Thymus (tissue), 11 donors: ENCODE data around the gene GLTPD2. TPM values are rescaled to one million over a fixed set of nuclear protein-coding genes. Genes with fewer than 3 reads are reported as not detected.

ENCODE experiments used
- DNase-seq, 9 donors: peaks; one replicate each; pipeline ENCODE4 v3.0.0-alpha.2; 2013; ENCODE audit warnings: low spot score in 9 of 9, low read depth in 6 of 9, missing footprints in 1 of 9
- H3K27ac ChIP-seq, 2 donors: one replicate each; pipeline ENCODE4 v1.5.1; 2013; ENCODE audit warnings: control low read depth in 1 of 2, low read depth in 1 of 2, low read length in 1 of 2, mild to moderate bottlenecking in 1 of 2, moderate library complexity in 1 of 2
- H3K27me3 ChIP-seq, 2 donors: one replicate each; pipeline ENCODE4 v1.5.1; 2013; ENCODE audit warnings: low read length in 1 of 2; ENCODE audit not compliant: control insufficient read depth in 2 of 2, insufficient read depth in 1 of 2
- H3K36me3 ChIP-seq, 2 donors: one replicate each; pipeline ENCODE4 v1.5.1; 2013; ENCODE audit warnings: low read length in 1 of 2, mild to moderate bottlenecking in 1 of 2, moderate library complexity in 1 of 2; ENCODE audit not compliant: control insufficient read depth in 2 of 2, insufficient read depth in 2 of 2
- H3K4me1 ChIP-seq, 2 donors: one replicate each; pipeline ENCODE4 v1.5.1; 2013; ENCODE audit warnings: low read length in 2 of 2; ENCODE audit not compliant: control insufficient read depth in 2 of 2, insufficient read depth in 2 of 2
- H3K4me3 ChIP-seq, 2 donors: one replicate each; pipeline ENCODE4 v1.5.1; 2013; ENCODE audit warnings: low read length in 2 of 2, control low read depth in 1 of 2, mild to moderate bottlenecking in 1 of 2
- H3K9me3 ChIP-seq, 2 donors: one replicate each; pipeline ENCODE4 v1.5.1; 2013; ENCODE audit warnings: low read length in 1 of 2, mild to moderate bottlenecking in 1 of 2; ENCODE audit not compliant: control insufficient read depth in 2 of 2, insufficient read depth in 1 of 2
- WGBS: extraction: QIAGEN DNeasy Blood & Tissue Kit; methylation state at CpG from one replicate; pipeline ENCODE4 v1.1.7; 2013; 5-methylcytosine and 5-hydroxymethylcytosine counted together
- polyA plus RNA-seq: library from polyadenylated mRNA; stranded (reverse); fragments of 200-250 nt; gene quantifications from one replicate; pipeline ENCODE4 v1.2.3, GENCODE V29; 2013
- total RNA-seq: library from RNA; stranded (reverse); fragments of 120-200 nt; gene quantifications from one replicate; pipeline ENCODE4 v1.2.4, GENCODE V29; 2013
- donor health status: healthy.

GLTPD2 gene
- total and polyA plus RNA-seq, 2 donors, result 0.14 to 0.16 TPM

- H3K4me1 ChIP-seq, result no peaks in the 10 kb centered on the region
- H3K27me3 ChIP-seq, result peaks cover 0 to 6% of the 10 kb centered on the region in 2 donors
- 78% methylated on average over 3 of the region's 3 CpGs for WGBS
- H3K36me3 ChIP-seq, result no peaks in the 10 kb centered on the region
- no peak for DNase-seq
- no peak overlapping the region for H3K27ac ChIP-seq
- H3K9me3 ChIP-seq, result no peaks in the 10 kb centered on the region
- H3K4me3 ChIP-seq, result no peak overlapping the region
Measured at GRCh38 chr17:4766201-4766600, 22.6 kb upstream of the GLTPD2 start.

GRCh38 chr17:4766723-4767122 is 22.0 kb upstream of the GLTPD2 start:
- H3K27ac ChIP-seq, result no peak overlapping the region
- H3K4me3 ChIP-seq, result no peak overlapping the region
- 87% methylated on average over 9 of the region's 9 CpGs for WGBS
- H3K36me3 ChIP-seq, result no peaks in the 10 kb centered on the region
- no peaks in the 10 kb centered on the region for H3K9me3 ChIP-seq
- H3K27me3 ChIP-seq, result peaks cover 0 to 8% of the 10 kb centered on the region in 2 donors
- DNase-seq, result no peak
- H3K4me1 ChIP-seq, result no peaks in the 10 kb centered on the region

DNA sequence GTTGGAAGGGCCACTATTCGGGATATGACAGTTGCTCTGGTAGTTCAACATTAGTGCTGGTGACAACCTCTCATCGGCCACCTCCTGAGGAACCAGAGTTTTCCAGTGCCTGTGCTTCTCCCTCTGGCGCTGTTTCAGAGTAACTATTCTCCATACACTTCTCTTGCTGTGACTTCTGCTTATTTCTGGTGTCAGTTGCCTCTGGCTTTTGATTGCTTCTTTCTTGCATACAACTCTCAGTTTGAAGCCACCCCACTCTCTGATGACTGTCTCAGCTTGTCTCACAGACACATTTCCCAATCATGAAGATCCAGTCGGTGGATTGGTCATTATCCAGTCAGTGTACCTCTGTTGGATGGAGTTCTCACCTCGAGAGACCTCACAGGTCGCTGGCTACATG is 20.5 kb upstream of the GLTPD2 start:
- no peak overlapping the region for H3K27ac ChIP-seq

GRCh38 chr17:4769628-4770027 is 19.1 kb upstream of the GLTPD2 start:
- no peaks in the 10 kb centered on the region for H3K4me1 ChIP-seq

More for the DNA sequence above, 20.5 kb upstream of the GLTPD2 start:
- Histone ChIP-seq H3K27me3 (peaks cover 0 to 16% of the 10 kb centered on the region in 2 donors), H3K9me3 (no peaks in the 10 kb centered on the region), H3K4me1 (no peaks in the 10 kb centered on the region), H3K4me3 (no peak overlapping the region), H3K36me3 (no peaks in the 10 kb centered on the region)
- 92% methylated on average over 6 of the region's 6 CpGs for WGBS
- no peak for DNase-seq

DNA sequence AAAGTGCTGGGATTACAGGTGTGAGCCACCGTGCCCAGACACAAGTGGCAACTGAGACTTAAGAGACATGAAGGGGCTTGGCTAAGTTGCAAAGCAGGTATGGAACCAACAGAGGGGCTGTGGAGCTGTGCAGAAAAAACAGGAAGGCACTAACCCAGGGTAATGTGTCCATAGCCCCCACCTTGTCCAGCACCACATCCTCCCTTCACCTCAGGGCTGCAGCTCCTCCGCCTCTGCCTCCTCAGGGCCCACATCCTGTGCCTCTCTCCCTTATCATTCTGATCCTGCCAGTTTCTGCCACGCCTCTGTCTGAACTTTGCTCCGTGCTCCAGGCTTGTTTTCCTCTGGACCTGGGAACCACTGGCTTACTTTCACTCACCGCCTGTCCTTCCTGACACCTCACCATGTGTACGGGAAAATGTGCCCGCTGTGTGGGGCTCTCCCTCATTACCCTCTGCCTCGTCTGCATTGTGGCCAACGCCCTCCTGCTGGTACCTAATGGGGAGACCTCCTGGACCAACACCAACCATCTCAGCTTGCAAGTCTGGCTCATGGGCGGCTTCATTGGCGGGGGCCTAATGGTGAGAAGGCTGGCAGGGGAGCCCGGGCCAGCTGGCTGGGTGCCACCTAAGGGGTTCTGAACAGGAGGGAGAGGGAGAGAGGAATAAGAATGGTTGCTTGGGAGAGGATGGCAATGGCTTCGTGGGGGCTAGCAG is 17.1 kb upstream of the GLTPD2 start, which contains the start of gene TM4SF5:
TM4SF5 (plus strand) TSS at position 368 of the 716 bp plus-strand sequence; CDS start at position 405, 37 bp downstream.
- Histone ChIP-seq H3K4me3 (no peak within 1 kb of the TSS), H3K36me3 (no peaks in the 10 kb centered on the region), H3K9me3 (no peaks in the 10 kb centered on the region), H3K27me3 (peaks cover 0 to 18% of the 10 kb centered on the region in 2 donors), H3K27ac (no peak within 1 kb of the TSS), H3K4me1 (no peaks in the 10 kb centered on the region)
- WGBS, result 81% methylated on average over 13 of the region's 13 CpGs
- DNase-seq, result no peak

More at GRCh38 chr17:4769628-4770027, 19.1 kb upstream of the GLTPD2 start:
- no peak for DNase-seq
- Histone ChIP-seq H3K36me3 (no peaks in the 10 kb centered on the region), H3K27ac (no peak overlapping the region), H3K27me3 (peaks cover 0 to 20% of the 10 kb centered on the region in 2 donors), H3K4me3 (no peak overlapping the region), H3K9me3 (no peaks in the 10 kb centered on the region)
- WGBS, result 97% methylated on average over 2 of the region's 2 CpGs

- DNase-seq, result no peak
- Histone ChIP-seq H3K27me3 (peaks cover 0 to 18% of the 10 kb centered on the region in 2 donors), H3K9me3 (no peaks in the 10 kb centered on the region), H3K27ac (no peak overlapping the region), H3K4me1 (no peaks in the 10 kb centered on the region), H3K36me3 (no peaks in the 10 kb centered on the region), H3K4me3 (no peak overlapping the region)
- WGBS, result 87% methylated on average over 10 of the region's 10 CpGs
Measured at GRCh38 chr17:4772235-4772613, 16.5 kb upstream of the GLTPD2 start.

DNA sequence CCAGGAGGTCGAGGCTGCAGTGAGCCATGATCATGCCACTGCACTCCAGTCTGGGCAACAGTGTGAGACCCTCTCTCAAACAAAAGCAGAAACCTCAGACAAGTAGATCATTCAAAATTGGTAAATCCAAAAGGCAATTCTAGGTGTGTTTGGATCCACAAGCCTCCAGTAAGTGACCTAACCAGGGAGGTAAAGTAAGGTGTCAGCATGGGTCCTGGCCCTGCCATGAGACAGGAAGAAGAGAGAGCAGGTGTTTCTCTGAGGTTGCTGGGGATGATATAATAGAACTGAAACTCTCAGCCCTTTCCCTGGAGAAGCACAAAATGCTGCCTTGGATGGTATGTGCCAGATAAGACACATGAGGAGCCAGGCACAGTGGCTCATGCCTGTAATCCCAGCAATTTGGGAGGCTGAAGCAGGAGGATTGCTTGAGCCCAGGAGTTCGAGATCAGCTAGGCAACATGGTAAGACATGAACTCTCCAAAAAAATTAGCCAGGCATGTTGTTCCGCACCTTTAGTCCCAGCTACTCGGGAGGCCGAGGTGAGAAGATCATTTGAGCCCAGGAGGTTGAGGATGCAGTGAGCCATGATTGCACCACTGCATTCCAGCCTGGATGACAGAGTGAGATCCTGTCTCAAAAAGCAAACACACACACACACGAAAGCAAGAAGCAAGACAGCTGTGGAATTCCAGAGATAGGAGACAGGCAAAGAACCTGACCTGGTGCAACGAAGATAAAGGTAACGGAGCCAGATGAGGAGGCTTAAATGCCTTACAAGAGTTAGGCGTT is 10.6 kb upstream of the GLTPD2 start:
- DNase-seq, result no peak
- H3K27me3 ChIP-seq, result peaks cover 9 to 38% of the 10 kb centered on the region in 2 donors
- 91% methylated on average over 9 of the region's 9 CpGs for WGBS
- no peaks in the 10 kb centered on the region for H3K4me1 ChIP-seq
- H3K4me3 ChIP-seq, result no peak overlapping the region
- no peak overlapping the region for H3K27ac ChIP-seq
- H3K36me3 ChIP-seq, result no peaks in the 10 kb centered on the region
- H3K9me3 ChIP-seq, result no peaks in the 10 kb centered on the region

- Histone ChIP-seq H3K27ac (no peak overlapping the region), H3K4me3 (no peak overlapping the region), H3K4me1 (peaks cover 0 to 4% of the 10 kb centered on the region in 2 donors), H3K27me3 (peaks cover 26 to 57% of the 10 kb centered on the region in 2 donors), H3K9me3 (no peaks in the 10 kb centered on the region), H3K36me3 (no peaks in the 10 kb centered on the region)
- no peak for DNase-seq
- 87% methylated on average over 11 of the region's 11 CpGs for WGBS
Measured at GRCh38 chr17:4780325-4780955, 8.3 kb upstream of the GLTPD2 start.

GRCh38 chr17:4782652-4783051 is 6.1 kb upstream of the GLTPD2 start:
- 38% methylated on average over 28 of the region's 28 CpGs for WGBS
- H3K4me3 ChIP-seq, result no peak overlapping the region
- no peak overlapping the region for H3K27ac ChIP-seq
- H3K9me3 ChIP-seq, result no peaks in the 10 kb centered on the region
- DNase-seq, result no peak
- H3K4me1 ChIP-seq, result peaks cover 0 to 15% of the 10 kb centered on the region in 2 donors
- no peaks in the 10 kb centered on the region for H3K36me3 ChIP-seq
- H3K27me3 ChIP-seq, result peaks cover 48 to 77% of the 10 kb centered on the region in 2 donors
